Measurements from ENCODE around the gene FMO1.

- TF ChIP-seq, protein P1, sequence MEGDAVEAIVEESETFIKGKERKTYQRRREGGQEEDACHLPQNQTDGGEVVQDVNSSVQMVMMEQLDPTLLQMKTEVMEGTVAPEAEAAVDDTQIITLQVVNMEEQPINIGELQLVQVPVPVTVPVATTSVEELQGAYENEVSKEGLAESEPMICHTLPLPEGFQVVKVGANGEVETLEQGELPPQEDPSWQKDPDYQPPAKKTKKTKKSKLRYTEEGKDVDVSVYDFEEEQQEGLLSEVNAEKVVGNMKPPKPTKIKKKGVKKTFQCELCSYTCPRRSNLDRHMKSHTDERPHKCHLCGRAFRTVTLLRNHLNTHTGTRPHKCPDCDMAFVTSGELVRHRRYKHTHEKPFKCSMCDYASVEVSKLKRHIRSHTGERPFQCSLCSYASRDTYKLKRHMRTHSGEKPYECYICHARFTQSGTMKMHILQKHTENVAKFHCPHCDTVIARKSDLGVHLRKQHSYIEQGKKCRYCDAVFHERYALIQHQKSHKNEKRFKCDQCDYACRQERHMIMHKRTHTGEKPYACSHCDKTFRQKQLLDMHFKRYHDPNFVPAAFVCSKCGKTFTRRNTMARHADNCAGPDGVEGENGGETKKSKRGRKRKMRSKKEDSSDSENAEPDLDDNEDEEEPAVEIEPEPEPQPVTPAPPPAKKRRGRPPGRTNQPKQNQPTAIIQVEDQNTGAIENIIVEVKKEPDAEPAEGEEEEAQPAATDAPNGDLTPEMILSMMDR (conservative IDR thresholded peaks at IDR 0.05; ENCODE audit: low read depth, low read length), result no peak
- TF ChIP-seq EZH2 (IDR thresholded peaks at IDR 0.05; ENCODE audit: borderline replicate concordance, low read depth, low read length, poor library complexity, severe bottlenecking), result no peak
These were observed 41.3 kb upstream of the FMO1 start for GRCh38 chr1:171206978-171207355.
